NOMO-1 treated with dmso at 0.1 percent for 144 hours (cell line): ENCODE results near the gene FBXO8.
"Not testable (repeated sequence)": the region's sequence is repeated elsewhere in the genome, so short reads cannot be mapped to it uniquely, and the experiment has no call there.

Experiments used
- DNase-seq: peaks from one replicate; lab custom pipeline; 2025; ENCODE audit not compliant: unreplicated experiment; lab: John Stamatoyannopoulos, UW

FBXO8 gene

DNA sequence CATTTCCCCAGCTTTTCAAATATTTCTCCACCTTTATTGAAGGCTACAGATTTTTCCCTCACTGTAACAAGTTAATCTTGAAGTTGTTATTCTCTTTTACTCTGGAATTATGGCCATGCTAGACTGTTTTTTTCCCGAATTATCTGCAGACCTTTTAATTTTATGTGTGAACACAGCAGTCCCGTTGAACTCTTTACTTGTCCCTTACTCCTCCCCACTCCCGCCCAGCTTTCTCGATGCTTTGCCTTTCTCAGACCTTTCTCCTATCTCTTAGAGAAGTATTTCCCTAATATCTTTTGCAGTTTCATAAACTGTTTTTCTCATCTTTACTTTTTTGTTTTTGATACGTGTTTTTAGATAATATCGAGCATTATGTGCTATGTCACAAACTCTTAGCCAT is 1.0 kb upstream of the FBXO8 start:
- no peak for DNase-seq

DNA sequence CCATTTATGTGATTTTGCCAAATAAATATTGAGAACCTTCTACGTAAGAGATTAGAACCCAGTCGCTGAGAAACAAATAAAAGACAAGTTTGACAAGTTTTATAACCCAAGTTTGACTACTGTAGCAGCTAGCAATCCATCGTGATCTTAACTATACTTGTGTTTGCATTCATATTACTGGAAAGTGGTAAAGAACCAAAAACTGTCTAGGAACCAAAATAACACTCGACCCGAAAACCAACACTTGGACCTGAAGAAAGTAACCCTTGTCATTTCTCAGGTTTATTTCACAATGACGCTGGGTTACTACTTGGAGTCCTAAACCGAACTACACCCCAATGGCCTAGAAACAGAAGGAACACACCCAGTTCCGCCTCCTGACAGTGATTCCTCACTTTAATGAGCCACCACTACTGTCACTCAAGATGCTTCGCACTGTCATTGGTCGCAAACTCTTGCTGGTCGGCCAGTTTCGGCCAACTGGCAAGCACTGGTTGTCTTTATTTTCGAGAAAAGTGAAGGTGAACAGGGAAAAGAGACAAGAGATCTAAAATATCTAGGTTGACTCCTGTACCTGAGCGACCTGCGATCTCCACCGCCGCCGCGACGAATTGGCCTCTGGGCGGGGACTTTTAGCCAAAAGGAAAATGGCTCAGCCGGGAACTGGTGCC is 496 bp downstream of the FBXO8 start:
- DNase-seq = peak; percentile 86

DNA sequence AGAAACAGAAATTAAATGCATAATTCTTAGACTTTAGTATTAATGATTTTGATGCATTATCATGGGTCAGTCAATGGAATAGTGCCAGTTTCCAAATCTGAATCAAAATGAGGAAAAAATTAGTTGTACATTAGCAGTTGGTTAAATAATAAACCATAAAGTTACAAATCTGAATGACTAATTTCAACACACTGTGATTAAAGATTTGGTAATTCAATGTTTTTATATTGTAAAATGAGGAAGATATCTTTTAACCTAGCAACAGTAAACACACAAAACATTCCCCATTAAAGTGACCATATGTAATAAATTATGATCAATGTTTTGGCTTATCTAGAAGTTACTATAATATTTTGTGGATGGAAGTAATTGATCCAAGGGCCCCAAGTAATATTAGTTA is 1.6 kb downstream of the FBXO8 start:
- no peak for DNase-seq

DNA sequence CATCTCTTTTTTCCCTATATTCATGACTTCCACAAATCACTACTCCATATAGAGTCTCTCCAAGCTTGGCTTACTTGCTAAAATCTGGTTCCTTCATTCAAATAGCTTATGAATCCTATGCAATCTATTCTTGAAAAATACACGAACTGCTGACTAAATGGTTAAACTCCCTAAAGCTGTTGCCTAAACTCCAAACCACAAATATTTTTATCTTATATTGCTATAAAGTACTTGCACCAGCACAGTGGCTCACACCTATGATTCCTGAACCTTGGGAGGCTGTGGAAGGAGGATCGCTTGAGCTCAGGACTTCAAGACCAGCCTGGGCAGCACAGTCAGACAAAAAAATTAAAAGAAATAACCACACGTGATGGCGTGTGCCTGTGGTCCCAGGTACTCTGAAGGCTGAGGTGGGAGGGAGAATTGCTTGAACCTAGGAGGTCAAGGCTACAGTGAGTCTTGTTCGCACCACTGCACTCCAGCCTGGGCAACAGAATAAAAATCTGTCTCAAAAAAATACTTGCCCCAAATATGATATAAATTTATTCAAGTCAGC is 2.2 kb downstream of the FBXO8 start:
- DNase-seq = no peak

DNA sequence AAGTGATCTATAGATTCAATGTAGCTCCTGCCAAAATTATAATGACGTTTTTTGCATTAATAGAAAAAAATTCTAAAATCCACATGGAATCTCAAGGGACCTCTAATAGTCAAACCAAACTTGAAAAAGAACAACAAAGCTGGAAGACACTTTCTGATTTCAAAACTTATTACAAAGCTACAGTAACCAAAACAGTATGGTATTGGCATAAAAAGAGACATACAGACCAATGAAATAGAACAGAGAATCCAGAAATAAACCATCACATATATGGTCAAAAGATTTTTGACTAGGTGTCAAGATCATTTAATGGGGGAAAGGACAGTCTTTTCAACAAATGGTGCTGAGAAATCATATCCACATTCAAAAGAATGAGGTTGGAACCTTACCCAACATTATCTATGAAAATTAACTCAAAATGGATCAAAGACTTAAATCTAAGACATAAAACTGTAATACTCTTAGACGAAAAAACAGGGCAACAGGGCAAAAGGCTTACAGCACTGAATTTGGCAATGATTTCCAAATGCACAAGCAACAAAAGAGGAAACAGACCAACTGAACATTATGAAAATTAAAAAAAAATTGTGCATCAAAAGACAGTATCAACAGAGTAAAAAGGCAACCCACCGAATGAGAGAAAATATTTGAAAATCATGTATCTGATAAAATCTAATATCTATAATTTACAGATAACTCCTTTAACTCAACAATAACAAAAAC is 3.9 kb downstream of the FBXO8 start:
- DNase-seq = no peak

DNA sequence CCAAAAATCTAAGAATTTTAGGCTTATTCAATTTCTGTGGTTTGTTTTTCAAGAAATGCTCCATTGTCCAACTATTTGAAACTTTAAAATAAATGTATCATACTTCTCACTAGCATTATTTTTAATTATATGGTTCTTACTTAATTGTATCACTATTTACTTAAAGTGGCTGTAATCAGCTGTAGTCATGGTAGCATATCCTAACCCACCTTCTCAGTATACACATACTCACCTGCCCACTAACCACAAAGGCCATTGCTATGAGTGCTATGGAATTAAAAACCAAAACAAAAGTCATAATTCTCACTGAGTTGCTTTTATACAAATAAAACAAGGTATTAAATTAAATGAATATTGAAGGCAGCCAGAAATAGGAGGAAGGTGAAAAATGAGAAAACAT is 5.0 kb downstream of the FBXO8 start:
- DNase-seq = no peak

DNA sequence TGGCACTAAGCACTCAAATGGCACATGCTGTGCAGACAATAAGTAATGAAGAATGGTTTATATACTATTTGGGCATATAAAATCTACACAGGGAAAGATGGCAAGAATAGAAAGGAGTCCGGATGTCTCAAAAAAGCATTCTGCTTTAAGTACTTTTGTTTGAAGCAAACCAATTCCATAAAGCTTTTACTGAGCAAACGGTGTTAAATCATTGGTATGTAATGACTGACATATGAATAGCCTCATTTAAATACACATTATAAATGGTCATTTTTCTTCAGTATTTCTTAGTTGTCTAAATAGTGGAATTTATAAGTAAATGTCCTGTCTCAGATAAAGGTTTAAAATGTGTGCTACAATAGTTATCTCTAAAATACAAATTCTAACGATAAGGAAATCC is 6.0 kb downstream of the FBXO8 start:
- no peak for DNase-seq

DNA sequence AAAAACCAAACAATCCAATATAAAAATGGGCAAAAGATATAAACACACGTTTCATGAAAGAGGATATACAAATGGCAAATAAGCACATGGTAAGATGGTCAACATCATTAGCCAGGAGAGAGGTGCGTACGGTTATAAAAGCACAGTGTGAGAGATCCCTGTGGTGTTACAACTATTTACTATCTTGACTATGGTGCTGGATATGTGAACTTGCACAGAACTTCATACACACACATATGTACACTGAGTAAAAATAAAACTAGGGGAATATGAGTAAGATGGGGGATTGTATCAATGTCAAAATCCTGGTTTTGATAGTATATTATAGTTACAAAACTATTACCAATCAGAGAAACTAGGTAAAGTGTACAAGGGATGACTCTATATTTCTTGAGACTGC is 8.4 kb downstream of the FBXO8 start:
- no peak for DNase-seq

DNA sequence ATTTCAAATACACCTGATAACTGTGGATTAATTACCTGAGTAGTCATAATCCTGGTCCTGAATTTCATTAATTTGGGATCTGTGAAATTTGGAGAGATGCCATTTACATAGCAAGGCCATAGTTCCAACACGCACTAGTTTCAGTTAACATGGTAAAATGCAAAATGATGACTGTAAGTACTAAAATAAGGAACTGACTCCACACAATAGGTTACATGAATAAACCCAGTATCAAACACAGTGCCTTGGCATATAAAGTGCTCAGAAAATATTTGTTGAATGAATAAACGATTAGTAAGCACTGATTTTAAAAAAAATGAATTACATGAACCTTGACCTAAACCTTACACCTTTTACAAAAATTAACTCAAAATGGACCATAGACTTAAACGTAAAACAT is 9.0 kb downstream of the FBXO8 start:
- DNase-seq = no peak

DNA sequence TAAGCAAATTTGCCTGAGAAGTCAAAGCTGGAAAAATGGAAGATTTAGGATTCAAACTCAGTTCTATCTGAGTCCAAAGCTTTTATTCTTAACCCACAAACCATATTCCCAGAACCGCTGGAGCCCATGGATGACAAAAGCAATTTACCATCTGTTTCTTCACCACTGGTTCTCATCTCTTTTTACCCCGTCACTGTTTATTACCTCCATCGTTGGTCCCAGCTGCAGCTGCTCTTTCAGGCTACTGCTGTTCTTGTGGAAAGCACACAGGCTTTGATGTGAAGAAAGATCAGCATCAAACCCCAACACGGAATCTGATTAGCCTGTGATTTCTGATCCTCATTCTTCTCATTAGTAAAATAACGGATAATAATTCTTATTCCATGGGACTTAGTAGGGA is 9.5 kb downstream of the FBXO8 start:
- no peak for DNase-seq

DNA sequence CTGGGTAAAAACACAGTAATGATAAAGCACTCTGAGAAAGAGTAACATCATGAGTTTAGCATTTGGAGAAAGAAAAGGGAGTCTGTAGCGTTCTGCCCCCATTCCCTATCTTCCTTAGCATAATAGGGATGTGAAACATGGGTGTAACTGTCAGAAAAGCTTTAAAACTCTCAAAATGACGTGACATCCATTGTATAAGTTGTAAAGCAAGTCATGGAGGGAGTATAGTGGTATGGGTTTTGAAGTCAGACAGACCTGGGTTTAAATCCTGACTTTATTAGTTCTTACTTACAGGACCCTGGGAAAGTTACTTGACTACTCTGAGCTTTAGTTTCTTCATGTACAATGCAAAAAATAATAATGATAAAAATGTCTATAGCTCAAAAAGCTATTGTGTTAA is 17.1 kb downstream of the FBXO8 start:
- no peak for DNase-seq

DNA sequence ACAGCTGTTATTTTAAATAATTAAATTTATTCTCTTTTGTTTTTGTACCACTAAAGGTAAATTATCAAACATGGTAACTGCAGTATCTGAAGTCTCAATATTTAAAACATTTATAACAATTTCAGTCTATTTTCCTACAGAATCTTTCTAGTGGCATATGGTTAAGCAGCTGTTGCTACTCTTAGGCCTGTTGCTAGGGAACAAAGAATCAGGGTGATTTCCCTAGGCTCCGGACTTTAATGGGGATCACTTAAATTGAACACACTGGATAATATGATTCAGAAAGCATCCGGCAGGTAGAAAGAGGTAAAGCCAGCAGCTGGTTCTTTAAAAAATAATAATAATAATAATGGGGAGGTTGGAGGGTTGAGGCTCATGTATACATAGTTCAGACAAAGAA is 17.6 kb downstream of the FBXO8 start:
- no peak for DNase-seq

DNA sequence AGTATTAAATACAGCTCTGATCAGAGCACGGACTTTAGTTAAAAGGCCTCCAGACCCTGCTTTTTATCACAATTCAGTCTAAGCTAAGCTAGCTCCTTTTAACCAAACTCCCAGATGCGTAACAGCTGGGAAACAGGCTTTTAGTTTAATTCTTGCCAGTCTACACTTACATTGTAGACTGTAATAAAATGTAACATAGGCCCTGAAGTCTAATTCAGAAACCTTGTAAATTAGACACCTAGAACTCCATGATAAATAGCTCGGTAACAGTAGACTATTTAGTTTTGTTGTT is 20.1 kb downstream of the FBXO8 start:
- no peak for DNase-seq

DNA sequence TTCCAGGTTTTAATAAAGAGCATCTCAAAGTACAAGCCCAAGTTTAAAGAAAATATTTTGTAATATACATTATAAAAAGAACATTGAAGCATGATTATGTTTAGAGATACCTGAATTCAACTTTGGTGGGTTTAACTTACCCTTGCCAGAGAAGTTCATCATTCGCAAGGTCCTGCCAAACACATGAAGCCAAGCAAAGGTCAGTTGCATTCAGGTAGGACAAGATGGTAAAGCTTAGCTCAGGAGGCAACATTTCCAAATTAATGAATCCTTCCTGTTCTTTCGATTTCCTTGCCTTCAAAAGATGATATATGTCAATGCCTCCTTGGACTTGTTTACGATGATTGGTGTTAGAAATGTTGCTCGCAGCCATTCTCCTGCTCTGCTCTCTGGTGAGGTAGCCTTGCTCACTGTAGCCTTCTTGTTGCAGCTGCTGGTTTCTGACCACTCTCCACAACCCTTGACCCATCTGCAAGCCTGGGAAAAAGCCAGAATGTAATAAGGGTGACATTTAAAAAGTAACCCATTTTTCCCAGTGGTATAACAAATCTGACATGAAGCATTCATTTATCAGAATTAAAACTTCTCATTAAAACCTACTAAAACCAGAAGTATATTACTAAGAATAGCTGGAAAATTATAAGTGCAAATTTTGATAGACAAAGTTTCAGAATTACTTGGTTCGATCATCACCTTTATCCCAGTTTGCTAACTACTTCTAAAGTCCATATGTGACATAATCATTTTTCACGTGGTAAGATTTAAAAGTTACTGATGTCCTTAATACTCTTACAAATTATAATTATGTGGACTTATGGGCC is 20.6 kb downstream of the FBXO8 start:
- DNase-seq = no peak

DNA sequence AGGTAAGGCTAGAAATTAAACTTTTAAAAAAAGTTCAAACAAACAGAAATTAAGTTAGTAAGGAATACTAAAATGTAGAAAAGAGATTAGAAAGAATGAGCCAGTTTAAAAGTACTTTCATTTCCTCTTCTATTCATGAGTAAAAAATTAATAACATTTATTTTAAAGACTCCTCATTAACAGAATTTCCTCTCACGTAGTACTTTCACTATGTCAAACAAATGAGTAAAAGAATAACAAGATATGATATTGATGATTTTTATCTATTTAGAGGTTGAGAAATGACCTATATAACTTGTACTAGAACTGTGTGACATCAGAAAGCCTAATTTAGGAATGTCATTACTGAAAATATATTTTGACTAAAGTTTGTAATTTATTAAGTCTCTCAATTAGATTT is 22.0 kb downstream of the FBXO8 start:
- not testable (repeated sequence) for DNase-seq

DNA sequence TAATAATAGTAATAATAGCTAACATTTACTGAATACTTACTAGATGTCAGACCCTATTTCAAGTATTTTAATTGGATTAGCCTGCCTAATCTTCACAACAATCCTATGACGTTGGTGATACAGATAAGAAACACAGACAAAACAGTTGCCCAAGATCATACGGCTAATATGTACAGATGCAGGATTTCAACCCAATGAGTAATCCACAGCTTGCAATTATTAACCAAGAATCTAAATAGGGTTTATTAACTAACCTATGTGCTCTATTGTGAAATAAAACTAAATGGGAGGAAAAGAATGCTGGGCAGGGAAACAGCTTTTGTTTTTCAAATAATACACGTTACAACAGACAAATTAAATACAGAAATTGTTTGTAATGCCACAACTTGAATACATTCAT is 23.4 kb downstream of the FBXO8 start:
- no peak for DNase-seq

DNA sequence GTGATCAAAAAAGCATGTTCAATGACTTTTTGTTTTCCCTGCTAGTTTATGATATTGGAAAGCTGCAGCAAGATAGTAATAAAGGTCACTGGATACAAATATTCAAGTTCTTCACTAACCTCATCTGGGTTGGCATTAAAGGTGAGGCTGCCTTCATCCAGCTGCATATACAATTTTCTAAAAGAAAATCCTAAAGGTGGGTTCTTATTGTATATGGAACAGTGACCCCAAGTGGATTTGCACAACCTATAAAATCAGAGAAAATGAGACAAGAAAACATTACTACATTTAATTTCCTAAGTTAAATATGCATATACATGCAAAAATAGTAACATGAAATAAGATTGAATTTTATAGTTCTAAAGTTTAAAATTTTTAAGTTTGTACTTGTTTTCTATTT is 23.9 kb downstream of the FBXO8 start:
- no peak for DNase-seq

DNA sequence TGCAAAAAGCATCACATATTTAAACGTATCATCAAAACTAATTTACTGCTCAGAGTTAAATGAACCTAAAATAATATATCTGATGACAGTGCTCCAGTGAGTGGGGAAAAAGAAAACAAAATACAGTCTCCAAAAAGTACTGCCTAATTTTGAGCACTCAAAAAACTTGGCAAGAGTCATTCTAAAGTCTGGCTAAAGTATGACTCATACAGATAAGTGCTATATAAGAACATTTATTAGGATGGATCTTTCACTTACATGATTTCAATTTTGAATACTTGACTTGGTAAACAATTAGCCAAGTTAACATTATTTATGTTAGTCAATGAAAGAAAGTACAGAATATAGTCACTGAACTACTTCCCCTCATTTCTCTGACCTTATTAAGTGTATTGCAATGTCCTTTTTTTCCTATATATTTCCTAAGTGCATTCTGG is 27.2 kb downstream of the FBXO8 start:
- no peak for DNase-seq

DNA sequence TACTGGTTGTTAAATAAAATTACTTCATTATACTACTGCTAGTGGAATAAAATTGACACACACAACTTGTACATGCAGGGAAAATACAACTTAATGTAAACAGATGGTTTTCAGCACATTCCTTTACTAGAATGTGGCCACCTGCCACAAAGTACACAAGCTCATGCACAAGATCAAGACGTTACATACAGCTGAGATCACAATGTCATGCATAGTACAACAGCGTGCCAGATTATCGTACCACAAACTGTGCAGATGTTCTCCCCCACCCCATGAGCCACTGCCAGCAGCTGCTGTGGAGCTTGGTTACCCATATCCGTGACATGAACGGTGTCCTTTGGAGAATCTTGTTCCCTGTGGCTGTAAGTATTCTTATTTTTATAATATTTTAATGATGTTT is 27.7 kb downstream of the FBXO8 start:
- no peak for DNase-seq

DNA sequence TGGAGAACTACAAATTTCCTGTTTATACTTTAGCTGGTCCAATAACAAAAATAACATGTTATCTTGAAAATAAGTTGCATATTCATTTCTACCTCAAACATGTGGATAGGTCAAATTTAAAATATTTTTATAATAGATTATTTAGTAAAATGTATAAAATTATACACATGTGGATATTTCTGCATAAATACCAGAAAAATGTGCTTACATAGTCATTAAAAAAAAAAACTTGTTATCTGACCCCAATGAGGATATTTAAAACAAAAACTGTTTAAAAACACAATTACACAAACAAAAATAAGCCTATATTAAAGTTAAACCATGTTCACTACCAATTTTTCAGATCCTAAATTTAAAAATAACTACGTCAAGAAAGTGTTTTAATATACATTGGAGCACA is 28.1 kb downstream of the FBXO8 start:
- DNase-seq = no peak

DNA sequence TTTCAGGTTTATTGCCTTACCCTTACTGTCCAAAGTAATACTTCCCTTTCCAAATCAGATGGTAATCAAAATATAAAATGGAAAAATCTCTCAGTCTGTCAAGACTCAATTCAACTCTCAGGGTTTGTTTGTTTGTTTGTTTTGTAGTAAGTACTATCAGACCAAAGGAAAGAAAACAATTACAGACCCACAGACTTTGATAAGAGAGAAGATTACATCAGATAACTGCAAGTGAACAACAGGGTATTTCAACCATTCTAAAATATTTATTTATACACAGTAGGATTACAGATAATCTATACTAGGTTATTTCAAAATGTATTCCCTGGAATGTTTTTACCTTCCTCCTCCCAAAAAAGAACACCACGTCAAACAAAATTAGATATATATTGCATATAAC is 28.9 kb downstream of the FBXO8 start:
- DNase-seq = no peak

DNA sequence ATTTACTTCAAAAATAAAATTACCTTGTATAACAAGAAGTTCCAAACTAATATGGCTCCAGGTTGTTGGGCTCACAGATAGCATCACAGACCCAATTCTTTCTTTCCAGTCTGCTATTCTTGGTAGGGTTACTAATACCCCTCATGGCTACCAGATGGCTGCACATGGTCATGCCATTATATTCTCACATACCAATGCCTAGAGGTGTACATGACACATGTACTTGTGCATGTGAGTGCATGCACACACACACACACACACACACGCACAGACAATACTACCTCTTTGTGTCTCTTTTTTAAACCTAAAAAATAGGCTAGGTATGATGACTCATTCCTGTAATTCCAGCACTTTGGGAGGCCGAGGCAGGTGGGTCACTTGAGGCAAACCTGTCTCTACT is 31.1 kb downstream of the FBXO8 start:
- no peak for DNase-seq
